ENCODE measurements around the gene PTK6. TPM values are rescaled to one million over a fixed set of nuclear protein-coding genes. Genes with fewer than 3 reads are reported as not detected.

The PTK6 gene
- total RNA-seq, 4 donors from 2014 or later = 0.06 to 1.2 (median 0.23) TPM

DNA sequence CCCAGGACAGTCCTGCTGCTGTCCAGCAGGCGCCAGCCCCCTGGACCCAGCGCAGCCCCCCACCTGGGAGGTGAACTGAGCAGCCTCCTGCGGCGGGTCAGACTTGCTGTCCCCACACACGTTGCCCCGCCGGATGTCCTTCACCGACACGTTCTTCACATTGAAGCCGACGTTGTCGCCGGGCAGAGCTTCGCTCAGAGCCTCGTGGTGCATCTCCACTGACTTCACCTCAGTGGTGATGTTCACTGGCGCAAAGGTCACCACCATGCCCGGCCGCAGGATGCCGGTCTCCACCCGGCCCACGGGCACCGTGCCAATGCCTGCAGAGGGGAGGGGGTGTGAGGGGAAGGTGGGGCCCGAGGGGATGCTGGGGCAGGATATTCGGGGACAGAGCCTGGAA, 46.8 kb downstream of the PTK6 start:
- Histone ChIP-seq H3K4me1 (peaks cover 0 to 6% (median 5%) of the 10 kb centered on the region in 4 donors), H3K27me3 (peaks cover 0 to 81% (median 19%) of the 10 kb centered on the region in 4 donors), H3K36me3 (peaks cover 0 to 73% (median 0%) of the 10 kb centered on the region in 4 donors), H3K9me3 (peaks cover 0 to 9% (median 4%) of the 10 kb centered on the region in 4 donors), H3K27ac (replicated peaks in 1 of 4) (no peak overlapping the region), H3K4me3 (no peak overlapping the region)
- 78% methylated on average over 8 of the region's 24 CpGs for WGBS
- DNase-seq (ENCODE audit: extremely low spot score) = no peak
- no peak for TF ChIP-seq POLR2AphosphoS5 (IDR thresholded peaks at IDR 0.05)
- TF ChIP-seq EP300 (IDR thresholded peaks at IDR 0.05) = no peak
- intact Hi-C loops (cut with DNase I) = no loop called here

DNA sequence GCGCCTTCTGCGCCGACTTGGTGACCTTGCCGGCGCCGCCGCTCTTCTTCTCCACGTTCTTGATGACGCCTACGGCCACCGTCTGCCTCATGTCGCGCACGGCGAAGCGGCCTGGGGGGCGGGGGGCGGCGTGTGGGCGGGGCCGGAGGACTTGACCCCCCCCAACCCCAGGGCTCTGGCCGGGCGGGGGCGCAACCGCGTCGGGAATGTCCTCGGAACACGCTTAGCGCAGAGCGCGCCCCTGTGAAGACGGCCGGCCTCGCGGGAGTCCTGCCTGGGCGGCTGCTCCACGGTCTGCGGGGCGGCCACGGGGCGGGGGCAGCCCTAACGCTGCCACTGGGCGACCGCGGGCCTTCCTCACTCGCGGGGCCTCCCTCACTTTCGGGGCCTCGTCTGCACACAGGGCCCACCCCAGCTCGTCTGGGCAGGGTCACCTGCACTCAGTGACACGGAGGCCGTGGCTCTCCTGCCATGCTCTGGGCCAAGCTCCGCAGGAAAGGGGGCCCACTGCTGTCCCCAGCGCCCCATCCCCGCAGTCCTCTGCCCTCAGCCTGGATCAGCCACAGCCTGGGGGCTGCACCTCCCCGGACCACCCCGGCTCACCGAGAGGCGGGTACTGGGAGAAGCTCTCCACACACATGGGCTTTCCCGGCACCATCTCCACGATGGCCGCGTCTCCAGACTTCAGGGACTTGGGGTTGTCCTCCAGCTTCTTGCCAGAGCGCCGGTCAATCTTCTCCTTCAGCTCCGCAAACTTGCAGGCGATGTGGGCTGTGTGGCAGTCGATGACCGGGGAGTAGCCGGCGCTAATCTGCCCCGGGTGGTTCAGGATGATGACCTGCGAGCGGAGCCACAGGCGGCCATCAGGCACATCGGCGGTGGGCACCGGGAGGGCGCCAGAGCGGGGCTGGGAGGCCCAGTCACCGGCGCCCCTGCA, 48.6 kb downstream of the PTK6 start:
- H3K27me3 ChIP-seq = peaks cover 0 to 83% (median 19%) of the 10 kb centered on the region in 4 donors

GRCh38 chr20:63487781-63488241, 49.4 kb downstream of the PTK6 start:
- no peak for DNase-seq (ENCODE audit: extremely low spot score)
- H3K36me3 ChIP-seq = peaks cover 0 to 47% (median 0%) of the 10 kb centered on the region in 4 donors
- peaks cover 5 to 6% (median 6%) of the 10 kb centered on the region in 4 donors for H3K4me1 ChIP-seq
- no peak overlapping the region for H3K27ac ChIP-seq (replicated peaks in 1 of 4)
- 26% methylated on average over 7 of the region's 40 CpGs for WGBS
- intact Hi-C loops (cut with DNase I) = no loop called here
- peaks cover 0 to 9% (median 4%) of the 10 kb centered on the region in 4 donors for H3K9me3 ChIP-seq
- H3K27me3 ChIP-seq = peaks cover 0 to 87% (median 19%) of the 10 kb centered on the region in 4 donors
- TF ChIP-seq POLR2A (IDR thresholded peaks at IDR 0.05; ENCODE audit: low read depth) (no peak), POLR2AphosphoS5 (IDR thresholded peaks at IDR 0.05) (no peak), EP300 (IDR thresholded peaks at IDR 0.05) (no peak)
- TF ChIP-seq, protein P1, sequence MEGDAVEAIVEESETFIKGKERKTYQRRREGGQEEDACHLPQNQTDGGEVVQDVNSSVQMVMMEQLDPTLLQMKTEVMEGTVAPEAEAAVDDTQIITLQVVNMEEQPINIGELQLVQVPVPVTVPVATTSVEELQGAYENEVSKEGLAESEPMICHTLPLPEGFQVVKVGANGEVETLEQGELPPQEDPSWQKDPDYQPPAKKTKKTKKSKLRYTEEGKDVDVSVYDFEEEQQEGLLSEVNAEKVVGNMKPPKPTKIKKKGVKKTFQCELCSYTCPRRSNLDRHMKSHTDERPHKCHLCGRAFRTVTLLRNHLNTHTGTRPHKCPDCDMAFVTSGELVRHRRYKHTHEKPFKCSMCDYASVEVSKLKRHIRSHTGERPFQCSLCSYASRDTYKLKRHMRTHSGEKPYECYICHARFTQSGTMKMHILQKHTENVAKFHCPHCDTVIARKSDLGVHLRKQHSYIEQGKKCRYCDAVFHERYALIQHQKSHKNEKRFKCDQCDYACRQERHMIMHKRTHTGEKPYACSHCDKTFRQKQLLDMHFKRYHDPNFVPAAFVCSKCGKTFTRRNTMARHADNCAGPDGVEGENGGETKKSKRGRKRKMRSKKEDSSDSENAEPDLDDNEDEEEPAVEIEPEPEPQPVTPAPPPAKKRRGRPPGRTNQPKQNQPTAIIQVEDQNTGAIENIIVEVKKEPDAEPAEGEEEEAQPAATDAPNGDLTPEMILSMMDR (IDR thresholded peaks at IDR 0.05) = no peak
- H3K4me3 ChIP-seq = no peak overlapping the region

More for the DNA sequence above, 48.6 kb downstream of the PTK6 start:
- Histone ChIP-seq H3K4me3 (no peak overlapping the region), H3K9me3 (peaks cover 0 to 9% (median 4%) of the 10 kb centered on the region in 4 donors), H3K36me3 (peaks cover 0 to 54% (median 0%) of the 10 kb centered on the region in 4 donors), H3K4me1 (peaks cover under 1 to 6% (median 5%) of the 10 kb centered on the region in 4 donors), H3K27ac (replicated peaks in 1 of 4) (no peak overlapping the region)
- TF ChIP-seq POLR2A (IDR thresholded peaks at IDR 0.05; ENCODE audit: low read depth) (no peak), EP300 (IDR thresholded peaks at IDR 0.05) (no peak), POLR2AphosphoS5 (IDR thresholded peaks at IDR 0.05) (no peak)
- TF ChIP-seq, protein P1 (IDR thresholded peaks at IDR 0.05) = no peak
- WGBS = 38% methylated on average over 14 of the region's 83 CpGs
- intact Hi-C loops (cut with DNase I) = no loop called here
- DNase-seq (ENCODE audit: extremely low spot score) = no peak

GRCh38 chr20:63487116-63487764, 49.9 kb downstream of the PTK6 start:
- intact Hi-C loops (cut with DNase I) = no loop called here
- TF ChIP-seq, protein P1 (IDR thresholded peaks at IDR 0.05) = no peak
- TF ChIP-seq POLR2AphosphoS5 (IDR thresholded peaks at IDR 0.05) (no peak), EP300 (IDR thresholded peaks at IDR 0.05) (no peak), POLR2A (IDR thresholded peaks at IDR 0.05; ENCODE audit: low read depth) (no peak)
- no peak overlapping the region for H3K27ac ChIP-seq (replicated peaks in 1 of 4)
- H3K36me3 ChIP-seq = peaks cover 0 to 44% (median 0%) of the 10 kb centered on the region in 4 donors
- peaks cover 0 to 9% (median 4%) of the 10 kb centered on the region in 4 donors for H3K9me3 ChIP-seq
- peaks cover 5 to 6% (median 6%) of the 10 kb centered on the region in 4 donors for H3K4me1 ChIP-seq
- H3K4me3 ChIP-seq = no peak overlapping the region
- peaks cover 0 to 92% (median 19%) of the 10 kb centered on the region in 4 donors for H3K27me3 ChIP-seq
- no peak for DNase-seq (ENCODE audit: extremely low spot score)
- WGBS = 70% methylated on average over 11 of the region's 14 CpGs
